Lower leg skin (tissue), 4 donors: ENCODE data around the gene PPP4C. TPM values are rescaled to one million over a fixed set of nuclear protein-coding genes. Genes with fewer than 3 reads are reported as not detected.
"Not testable (repeated sequence)": the region's sequence is repeated elsewhere in the genome, so short reads cannot be mapped to it uniquely, and the experiment has no call there.

Experiments used
- DNase-seq, 2 donors: peaks; one replicate each; pipeline ENCODE4 v3.0.0-alpha.2; 2019; ENCODE audit warnings: low spot score in 2 of 2
- H3K4me3 ChIP-seq: fragments of 200-600 bp; sonication (generic); 2 replicates; pipeline ENCODE4 v1.5.1; 2017; ENCODE audit warnings: mild to moderate bottlenecking, low read depth; ENCODE audit not compliant: poor library complexity, severe bottlenecking
- CTCF ChIP-seq, 3 donors: fragments of 450-650 bp; IDR thresholded peaks; one replicate each; pipeline ENCODE4 v1.5.1; 2016; ENCODE audit warnings: antibody characterized with exemption in 3 of 3, mild to moderate bottlenecking in 3 of 3, moderate library complexity in 2 of 3
- POLR2A ChIP-seq, 2 donors: fragments of 450-650 bp; IDR thresholded peaks; one replicate each; pipeline ENCODE4 v1.6.1; 2016 to 2017; ENCODE audit warnings: antibody characterized with exemption in 2 of 2, mild to moderate bottlenecking in 1 of 2, moderate library complexity in 1 of 2
- whole genome bisulfite sequencing, 2 donors: methylation state at CpG; one replicate each; pipeline ENCODE4 v1.1.5; 2018; 5-methylcytosine and 5-hydroxymethylcytosine counted together
- intact Hi-C: fragments of 100-400 bp; cut with DNase I; formaldehyde crosslinking; loops from one replicate; pipeline ENCODE4 v1.15.0; 2023; ENCODE audit warnings: low total_unique reads
- total RNA-seq, 4 donors: library from RNA; depleted of rRNA; stranded (reverse); fragments of >200 nt; gene quantifications; one replicate each; pipeline ENCODE4 v1.1.0, GENCODE V29; 2016

PPP4C gene
- total RNA-seq, 4 donors from 2014 or later: 53.3 to 75.4 (median 67.4) TPM

DNA sequence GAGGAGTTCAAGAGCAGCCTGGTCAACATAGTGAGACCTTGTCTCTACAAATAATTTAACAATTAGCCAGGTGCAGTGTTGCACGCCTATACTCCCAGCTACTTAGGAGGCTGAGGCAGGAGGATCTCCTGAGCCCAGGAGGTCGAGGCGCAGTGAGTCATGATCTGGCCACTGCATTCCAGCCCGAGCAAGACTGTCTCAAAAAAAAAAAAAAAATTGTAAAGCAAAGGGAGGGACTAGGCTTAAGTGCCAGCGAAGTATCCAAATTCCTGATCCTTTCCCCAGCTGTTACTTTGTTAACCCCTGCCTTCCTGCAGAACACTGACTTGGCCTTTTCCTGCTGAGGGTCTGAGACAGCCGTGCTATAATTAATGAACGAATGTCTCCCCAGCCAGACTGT, 34.9 kb downstream of the PPP4C start:
- no peak for DNase-seq
- H3K4me3 ChIP-seq: no peak overlapping the region
- intact Hi-C loops: no loop called here
- 66 to 71% methylated on average over 7 of the region's 7 CpGs for WGBS, 2 donors
- TF ChIP-seq POLR2A (IDR thresholded peaks at IDR 0.05): no peak
- TF ChIP-seq CTCF (IDR thresholded peaks at IDR 0.05): no peak

GRCh38 chr16:30112197-30113030, 36.6 kb downstream of the PPP4C start:
- no peak overlapping the region for H3K4me3 ChIP-seq
- TF ChIP-seq CTCF (IDR thresholded peaks at IDR 0.05) (peak in 1 of 3 donors; percentile 16), POLR2A (IDR thresholded peaks at IDR 0.05) (no peak)
- WGBS, 2 donors: 88 to 89% methylated on average over 28 to 29 of the region's 29 CpGs
- intact Hi-C loops: no loop called here
- peak in 1 of 2 donors; percentile 89 for DNase-seq

DNA sequence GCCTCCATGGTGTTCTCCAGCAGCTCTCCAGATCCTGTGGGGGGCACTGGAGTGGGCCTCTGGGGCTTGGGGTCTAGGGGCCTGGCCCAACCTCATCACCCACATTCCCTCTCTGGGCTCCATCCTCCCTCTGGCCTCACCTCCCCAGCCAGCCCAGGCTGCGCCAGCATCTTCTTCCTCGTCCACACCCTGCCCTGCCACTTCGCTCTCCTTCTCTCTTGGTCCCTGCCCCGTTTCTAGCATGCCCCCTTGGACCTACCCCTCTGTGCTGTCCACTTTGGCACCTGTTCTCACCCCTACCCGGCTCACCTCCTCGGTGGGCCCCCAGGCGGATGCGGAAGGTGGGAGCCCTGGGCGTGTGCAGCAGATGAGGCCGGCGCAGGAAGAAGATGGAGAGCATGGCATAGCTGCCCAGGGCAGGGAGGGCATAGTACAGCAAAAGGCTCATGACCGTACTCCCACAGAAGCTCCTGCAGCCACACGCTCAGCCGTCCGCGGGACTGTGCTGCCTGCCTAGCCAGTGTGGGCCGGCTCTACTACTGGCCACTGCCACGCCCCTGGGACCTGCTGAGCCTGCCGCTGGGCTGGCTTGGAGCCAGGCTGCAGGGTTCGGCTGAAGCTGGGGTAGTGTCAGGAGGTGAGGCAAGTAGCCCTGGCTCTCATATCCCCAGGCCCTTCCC, 37.4 kb downstream of the PPP4C start, which contains the start of gene GDPD3:
TSS of gene GDPD3 (minus strand) at position 507 of the 680 bp plus-strand sequence. CDS start at position 448, 59 bp downstream.
- H3K4me3 ChIP-seq: no peak within 1 kb of the TSS

DNA sequence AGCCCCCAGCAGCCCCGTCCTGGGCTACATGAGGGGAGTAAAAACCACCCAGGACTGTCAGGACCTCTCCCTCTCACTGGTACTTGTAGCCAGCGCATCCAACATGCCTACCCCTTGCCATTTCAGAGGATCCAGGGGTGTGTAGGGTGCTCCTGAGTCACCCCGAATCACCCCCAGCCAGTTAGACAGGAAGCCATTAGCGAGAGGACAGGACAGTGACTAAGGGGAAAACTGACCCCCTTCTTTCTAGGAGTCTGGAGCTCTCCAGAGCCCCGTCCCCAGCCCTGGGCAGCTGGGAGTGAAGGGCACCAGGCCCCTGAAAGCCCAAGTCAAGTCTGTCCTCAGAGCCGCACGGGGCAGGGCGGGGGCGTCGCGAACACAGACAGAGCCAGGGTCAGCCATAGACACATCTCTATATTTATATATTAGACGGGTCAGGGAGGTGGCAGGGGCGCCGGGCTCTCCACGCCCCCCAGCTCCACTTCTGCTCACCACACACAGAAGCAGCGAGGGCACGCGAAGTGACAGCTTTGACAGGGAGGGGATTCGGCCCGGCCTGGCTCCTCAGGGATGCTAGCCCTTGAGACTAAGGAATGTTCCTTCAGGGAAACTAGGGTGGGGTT, 38.0 kb downstream of the PPP4C start:
- intact Hi-C loops: no loop called here
- H3K4me3 ChIP-seq: no peak overlapping the region
- WGBS, 2 donors: 88 to 93% methylated on average over 17 to 20 of the region's 20 CpGs
- DNase-seq: no peak
- TF ChIP-seq POLR2A (IDR thresholded peaks at IDR 0.05) (no peak), CTCF (IDR thresholded peaks at IDR 0.05) (no peak)

More for the DNA sequence above, 37.4 kb downstream of the PPP4C start, which contains the start of gene GDPD3:
- no peak for DNase-seq
- 71 to 84% methylated on average over 12 to 17 of the region's 20 CpGs for WGBS, 2 donors
- TF ChIP-seq POLR2A (IDR thresholded peaks at IDR 0.05): no peak
- TF ChIP-seq CTCF (IDR thresholded peaks at IDR 0.05): no peak
- intact Hi-C loops: no loop called here

DNA sequence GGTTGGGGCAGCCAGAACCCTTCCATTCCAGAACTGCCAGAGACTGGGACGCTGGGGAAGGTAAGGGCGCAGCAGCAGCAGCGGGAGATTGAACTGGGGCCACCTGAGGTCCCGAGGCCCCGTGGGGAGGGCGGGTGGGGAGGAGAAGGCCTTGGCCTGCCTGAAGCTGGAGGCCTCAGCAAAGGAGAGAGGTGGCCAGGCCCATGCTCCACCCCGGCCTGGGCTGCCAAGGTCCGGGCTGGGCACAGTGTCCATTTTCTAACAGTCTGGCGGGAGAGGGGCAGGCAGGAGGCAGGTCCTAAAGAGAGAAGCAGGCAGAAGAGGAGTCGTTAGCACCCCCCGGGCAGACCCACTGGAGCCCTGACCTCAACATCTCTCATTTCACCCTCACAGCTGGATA, 38.6 kb downstream of the PPP4C start:
- no peak for DNase-seq
- no peak overlapping the region for H3K4me3 ChIP-seq
- WGBS, 2 donors: 70 to 77% methylated on average over 11 of the region's 11 CpGs
- intact Hi-C loops: no loop called here
- TF ChIP-seq CTCF (IDR thresholded peaks at IDR 0.05): no peak
- no peak for TF ChIP-seq POLR2A (IDR thresholded peaks at IDR 0.05)

DNA sequence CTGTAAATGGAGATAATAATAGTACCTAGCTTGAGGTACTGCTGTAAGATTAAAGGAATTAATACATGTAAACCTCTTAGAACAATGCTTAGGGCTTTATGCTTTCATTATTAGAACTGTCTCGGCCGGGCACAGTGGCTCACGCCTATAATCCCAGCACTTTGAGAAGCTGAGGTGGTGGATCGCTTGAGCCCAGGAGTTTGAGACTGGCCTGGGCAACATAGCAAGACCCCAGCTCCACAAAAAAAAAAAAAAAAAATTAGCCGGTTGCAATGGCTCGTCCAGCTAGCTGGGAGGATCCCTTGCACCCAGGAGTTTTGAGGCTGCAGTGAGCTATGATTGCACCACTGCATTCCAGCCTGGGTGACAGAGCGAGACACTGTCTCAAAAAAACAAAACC, 39.0 kb downstream of the PPP4C start:
- not testable (repeated sequence) for DNase-seq
- 86 to 87% methylated on average over 7 of the region's 7 CpGs for WGBS, 2 donors

More for the DNA sequence above, 39.0 kb downstream of the PPP4C start:
- H3K4me3 ChIP-seq, intact Hi-C loops: not testable (repeated sequence)
